A673 (cell line): Measurements from ENCODE around the gene PPP1CA. TPM values are rescaled to one million over a fixed set of nuclear protein-coding genes. Genes with fewer than 3 reads are reported as not detected.

Experiments
- BruUV-seq: library from RNA; stranded (reverse); fragments of 400-500 nt; replicated peaks from 2 replicates; lab custom pipeline; 2021; lab: Mats Ljungman, UMichigan
- CTCF ChIA-PET: fragments of 300-600 bp; sonication (Branson Sonifier 250); formaldehyde crosslinking; loops from one replicate; lab custom pipeline; 2022; ENCODE audit warnings: antibody characterized with exemption; lab: Charles Lee
- POLR2A ChIA-PET: fragments of 300-600 bp; sonication (Branson Sonifier 250); formaldehyde crosslinking; loops from one replicate; lab custom pipeline; 2022; ENCODE audit warnings: antibody characterized with exemption; ENCODE audit not compliant: low non-redundant PET; lab: Charles Lee
- DNase-seq: peaks from one replicate; pipeline ENCODE4 v3.0.0-alpha.2; 2015; ENCODE audit warnings: low spot score
- H3K27ac ChIP-seq: fragments of 200-600 bp; sonication (generic); 2 replicates; pipeline ENCODE4 v1.5.1; 2016; ENCODE audit warnings: mixed run types, low read depth, mild to moderate bottlenecking, mixed read lengths, antibody characterized with exemption, low read length; ENCODE audit not compliant: poor library complexity, severe bottlenecking
- H3K27me3 ChIP-seq: fragments of 200-600 bp; sonication (generic); replicated peaks from 2 replicates; pipeline ENCODE4 v1.6.1; 2017; ENCODE audit warnings: mixed run types, low read depth, mild to moderate bottlenecking, mixed read lengths, antibody characterized with exemption, low read length; ENCODE audit not compliant: insufficient read depth, poor library complexity
- H3K36me3 ChIP-seq: fragments of 200-600 bp; sonication (generic); 2 replicates; pipeline ENCODE4 v1.6.1; 2016; ENCODE audit warnings: mixed run types, mild to moderate bottlenecking, mixed read lengths, antibody characterized with exemption, low read length; ENCODE audit not compliant: insufficient read depth, poor library complexity, severe bottlenecking
- H3K4me1 ChIP-seq: fragments of 200-600 bp; sonication (generic); 2 replicates; pipeline ENCODE4 v1.6.1; 2017; ENCODE audit warnings: mixed run types, mild to moderate bottlenecking, mixed read lengths, antibody characterized with exemption, low read length; ENCODE audit not compliant: insufficient read depth, poor library complexity, severe bottlenecking
- H3K4me3 ChIP-seq: fragments of 200-600 bp; sonication (generic); 2 replicates; pipeline ENCODE4 v1.5.1; 2016; ENCODE audit warnings: low read depth, mixed run types, mild to moderate bottlenecking, mixed read lengths, low read length; ENCODE audit not compliant: poor library complexity, severe bottlenecking
- H3K9me3 ChIP-seq: fragments of 200-600 bp; sonication (generic); 2 replicates; pipeline ENCODE4 v1.6.1; 2016; ENCODE audit warnings: mixed run types, low read depth, mild to moderate bottlenecking, mixed read lengths, antibody characterized with exemption, low read length; ENCODE audit not compliant: poor library complexity, severe bottlenecking
- CTCF ChIP-seq: fragments of 300-800, 200-600 bp; sonication (generic); conservative IDR thresholded peaks from 2 replicates; pipeline ENCODE4 v1.5.1; 2017; ENCODE audit warnings: low read depth, mild to moderate bottlenecking, antibody characterized with exemption, low read length, moderate library complexity, mixed read lengths
- EZH2 ChIP-seq: fragments of 200-600 bp; sonication (generic); IDR thresholded peaks from 2 replicates; pipeline ENCODE4 v1.6.1; 2017; ENCODE audit warnings: borderline replicate concordance, low read depth, mild to moderate bottlenecking, mixed read lengths, antibody characterized with exemption, low read length; ENCODE audit not compliant: poor library complexity, severe bottlenecking
- intact Hi-C: fragments of 100-400 bp; cut with micrococcal nuclease; formaldehyde crosslinking; loops from one replicate; pipeline ENCODE4 v1.10.0; 2022; ENCODE audit not compliant: unreplicated experiment
- total RNA-seq: library from RNA; stranded (reverse); gene quantifications from 2 replicates; pipeline ENCODE4 v1.2.3, GENCODE V29; 2021

Gene PPP1CA
- total RNA-seq, 1 experiment from 2014 or later, result 239 TPM

- no peaks in the 10 kb centered on the region for H3K27me3 ChIP-seq
- DNase-seq, result no peak
- no peaks in the 10 kb centered on the region for H3K9me3 ChIP-seq
- BruUV-seq, result no TSS peak
- no peak overlapping the region for H3K4me3 ChIP-seq
- H3K4me1 ChIP-seq, result peaks cover 8% of the 10 kb centered on the region
- CTCF ChIA-PET, result no interaction called here
- peaks cover 33% of the 10 kb centered on the region for H3K36me3 ChIP-seq
- intact Hi-C loops, result no loop called here
- TF ChIP-seq CTCF (no peak), EZH2 (no peak)
- POLR2A ChIA-PET, result no interaction called here
- no peak overlapping the region for H3K27ac ChIP-seq
Observed at GRCh38 chr11:67433536-67434394, 32.1 kb upstream of the PPP1CA start.

GRCh38 chr11:67432655-67433349 is 31.1 kb upstream of the PPP1CA start:
- intact Hi-C loops, result no loop called here

More at GRCh38 chr11:67432655-67433349, 31.1 kb upstream of the PPP1CA start:
- ChIA-PET CTCF (no interaction called here), POLR2A (no interaction called here)
- TF ChIP-seq CTCF, result no peak
- TF ChIP-seq EZH2, result no peak
- DNase-seq, result no peak
- Histone ChIP-seq H3K9me3 (no peaks in the 10 kb centered on the region), H3K4me3 (no peak overlapping the region), H3K4me1 (peaks cover 8% of the 10 kb centered on the region), H3K36me3 (peaks cover 26% of the 10 kb centered on the region), H3K27me3 (no peaks in the 10 kb centered on the region), H3K27ac (no peak overlapping the region)
- no TSS peak for BruUV-seq
